ENCODE data around the gene NOP53.

DNA sequence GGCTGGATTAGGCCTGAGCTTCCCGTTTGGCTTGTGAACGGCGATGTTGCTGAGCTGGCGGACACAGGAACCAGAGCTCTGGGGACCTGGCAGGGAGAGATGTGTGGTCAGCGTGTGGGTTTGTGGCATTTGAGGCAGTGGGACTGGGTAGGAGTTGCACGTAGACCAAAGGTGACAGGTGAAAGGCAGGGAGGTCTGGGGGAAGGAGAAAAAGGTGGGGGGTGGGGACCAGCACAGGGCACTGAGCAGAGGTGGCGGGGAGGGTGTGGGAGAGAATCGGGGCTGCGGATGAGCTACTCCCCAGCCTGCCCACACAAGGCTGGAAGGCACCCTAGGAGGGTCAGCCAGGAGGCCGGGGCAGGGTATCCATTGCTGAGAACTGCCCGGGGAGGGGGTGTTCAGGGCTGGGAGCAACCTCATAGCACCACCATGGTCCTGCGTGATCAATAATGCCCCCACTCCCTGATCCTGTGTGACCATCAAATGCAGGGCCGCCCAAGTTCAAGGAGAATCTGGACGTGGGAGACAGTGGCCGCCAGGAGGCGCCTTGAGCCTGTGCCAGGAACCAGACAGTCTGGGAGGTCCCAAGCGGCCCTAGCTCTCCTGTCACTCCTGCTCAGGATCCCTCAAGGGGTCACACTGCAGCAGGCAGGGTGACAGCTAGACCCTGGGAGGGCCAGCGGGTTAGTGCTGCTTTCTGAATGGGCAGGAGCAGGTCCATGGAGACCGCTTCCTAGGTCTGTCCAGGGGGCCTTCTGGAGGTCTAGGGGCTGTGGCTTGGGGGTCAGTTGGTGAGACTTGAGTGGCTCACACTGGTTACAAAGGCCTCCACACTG is 20.4 kb downstream of the NOP53 start:
- TF ChIP-seq, protein P1, sequence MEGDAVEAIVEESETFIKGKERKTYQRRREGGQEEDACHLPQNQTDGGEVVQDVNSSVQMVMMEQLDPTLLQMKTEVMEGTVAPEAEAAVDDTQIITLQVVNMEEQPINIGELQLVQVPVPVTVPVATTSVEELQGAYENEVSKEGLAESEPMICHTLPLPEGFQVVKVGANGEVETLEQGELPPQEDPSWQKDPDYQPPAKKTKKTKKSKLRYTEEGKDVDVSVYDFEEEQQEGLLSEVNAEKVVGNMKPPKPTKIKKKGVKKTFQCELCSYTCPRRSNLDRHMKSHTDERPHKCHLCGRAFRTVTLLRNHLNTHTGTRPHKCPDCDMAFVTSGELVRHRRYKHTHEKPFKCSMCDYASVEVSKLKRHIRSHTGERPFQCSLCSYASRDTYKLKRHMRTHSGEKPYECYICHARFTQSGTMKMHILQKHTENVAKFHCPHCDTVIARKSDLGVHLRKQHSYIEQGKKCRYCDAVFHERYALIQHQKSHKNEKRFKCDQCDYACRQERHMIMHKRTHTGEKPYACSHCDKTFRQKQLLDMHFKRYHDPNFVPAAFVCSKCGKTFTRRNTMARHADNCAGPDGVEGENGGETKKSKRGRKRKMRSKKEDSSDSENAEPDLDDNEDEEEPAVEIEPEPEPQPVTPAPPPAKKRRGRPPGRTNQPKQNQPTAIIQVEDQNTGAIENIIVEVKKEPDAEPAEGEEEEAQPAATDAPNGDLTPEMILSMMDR (IDR thresholded peaks at IDR 0.05; ENCODE audit: borderline replicate concordance, extremely low read depth, low read length, poor library complexity, severe bottlenecking): peak; percentile 67
- no peak for TF ChIP-seq EZH2 (IDR thresholded peaks at IDR 0.05; ENCODE audit: borderline replicate concordance, low read depth, low read length, severe bottlenecking)
